HepG2 (cell line): Measurements from ENCODE around the gene AGPAT3. TPM values are rescaled to one million over a fixed set of nuclear protein-coding genes. Genes with fewer than 3 reads are reported as not detected.

ENCODE experiments used
- ATAC-seq: fragments of 200-7000 bp; cut with Tn5 transposase; 3 replicates; pipeline ENCODE4 v1.9.1; 2020; ENCODE audit warnings: mild to moderate bottlenecking, moderate library complexity
- BruUV-seq: library from RNA; stranded (reverse); fragments of 400-500 nt; replicated peaks from 2 replicates; lab custom pipeline; 2021; lab: Mats Ljungman, UMichigan
- CTCF ChIA-PET: fragments of 300-600 bp; formaldehyde crosslinking; extraction: SDS; loops from one replicate; lab custom pipeline; 2021; ENCODE audit warnings: low total read pairs, inconsistent platforms, low intra/inter-chr PET ratio; lab: Yijun Ruan, JAX
- POLR2A ChIA-PET: fragments of 350-600 bp; sonication (Branson Sonifier 250); formaldehyde crosslinking; loops from one replicate; lab custom pipeline; 2020; ENCODE audit warnings: antibody characterized with exemption, inconsistent platforms; lab: Yijun Ruan, JAX
- DNase-seq: peaks from one replicate; pipeline ENCODE4 v3.0.0-alpha.2; 2015; ENCODE audit warnings: low spot score
- FAIRE-seq: peaks from 3 replicates; lab custom pipeline; 2011; peaks lifted over from hg19 to GRCh38; lab: Jason Lieb, UNC
- H2AFZ ChIP-seq: one replicate; pipeline ENCODE4 v1.6.1; 2011; ENCODE audit warnings: low read length, inconsistent platforms
- H3K27ac ChIP-seq: fragments of 300-600 bp; 3 replicates; pipeline ENCODE4 v1.8.0; 2011; ENCODE audit warnings: mixed run types, mild to moderate bottlenecking, mixed read lengths, low read length, inconsistent platforms; ENCODE audit not compliant: insufficient read depth; ENCODE audit errors: extremely low read length
- H3K27me3 ChIP-seq, 2 experiments: fragments of 200-600 bp in 1 of 2; 2 replicates in 1 of 2; 3 replicates in 1 of 2; pipeline versions ENCODE4 v1.6.0 to v1.8.0; 2011; ENCODE audit warnings: low read length in 2 of 2, mild to moderate bottlenecking in 2 of 2, moderate library complexity in 2 of 2, inconsistent platforms in 1 of 2; ENCODE audit not compliant: insufficient read depth in 2 of 2, control insufficient read depth in 1 of 2
- H3K36me3 ChIP-seq, 2 experiments: fragments of 200-600 bp in 1 of 2; replicated peaks in 1 of 2; 2 replicates in 1 of 2; 3 replicates in 1 of 2; pipeline versions ENCODE4 v1.5.1 to v1.8.0; 2011; ENCODE audit warnings: low read length in 2 of 2, inconsistent platforms in 1 of 2; ENCODE audit not compliant: insufficient read depth in 2 of 2, control insufficient read depth in 1 of 2
- H3K4me1 ChIP-seq: 2 replicates; pipeline ENCODE4 v1.5.1; 2012; ENCODE audit warnings: low read length, inconsistent platforms; ENCODE audit not compliant: insufficient read depth
- H3K4me2 ChIP-seq: 2 replicates; pipeline ENCODE4 v1.6.0; 2011; ENCODE audit warnings: low read depth, low read length, inconsistent platforms
- H3K4me3 ChIP-seq, 3 experiments: fragments of 200-600 bp in 1 of 3; sonication (generic), shearing (Covaris generic) in 1 of 3; replicated peaks in 1 of 3; 2 replicates each; pipeline ENCODE4 v1.5.1; 2011 to 2016; ENCODE audit warnings: low read length in 3 of 3, inconsistent platforms in 2 of 3, low read depth in 2 of 3, mild to moderate bottlenecking in 2 of 3, control low read depth in 1 of 3, mixed read lengths in 1 of 3; ENCODE audit not compliant: insufficient read depth in 1 of 3
- H3K79me2 ChIP-seq: one replicate; pipeline ENCODE4 v1.6.1; 2011; ENCODE audit warnings: low read length, inconsistent platforms; ENCODE audit not compliant: insufficient read depth
- H3K9ac ChIP-seq: 2 replicates; pipeline ENCODE4 v1.6.0; 2011; ENCODE audit warnings: mild to moderate bottlenecking, low read depth, low read length, inconsistent platforms; ENCODE audit not compliant: insufficient read depth
- H3K9me3 ChIP-seq: 2 replicates; pipeline ENCODE4 v1.5.1; 2012; ENCODE audit warnings: mild to moderate bottlenecking, low read length
- H4K20me1 ChIP-seq: 2 replicates; pipeline ENCODE4 v1.6.0; 2011; ENCODE audit warnings: inconsistent platforms, mild to moderate bottlenecking, low read length, moderate library complexity; ENCODE audit not compliant: insufficient read depth
- AGO2 ChIP-seq: fragments of 200-400 bp; formaldehyde crosslinking; optimal IDR thresholded peaks from 2 replicates; pipeline ENCODE3; 2017; ENCODE audit warnings: mild to moderate bottlenecking, low read depth, low read length, moderate library complexity
- TCF12 ChIP-seq, 2 experiments: fragments of 450-650 bp in 1 of 2; sonication (generic) in 1 of 2; formaldehyde crosslinking in 1 of 2; IDR thresholded peaks; 2 replicates each; pipeline versions ENCODE4 v1.6.1 to v1.8.0; 2017 to 2022; ENCODE audit warnings: antibody characterized with exemption in 1 of 2, mild to moderate bottlenecking in 1 of 2, missing genetic modification reagents in 1 of 2, moderate library complexity in 1 of 2
- ZMYM2 ChIP-seq: sonication (generic); formaldehyde crosslinking; IDR thresholded peaks from 2 replicates; pipeline ENCODE4 v1.8.0; 2022; ENCODE audit warnings: mild to moderate bottlenecking, missing genetic modification reagents
- ZNF160 ChIP-seq: sonication (generic); formaldehyde crosslinking; IDR thresholded peaks from 2 replicates; pipeline ENCODE4 v1.8.0; 2022; ENCODE audit warnings: mild to moderate bottlenecking, inconsistent platforms, missing genetic modification reagents
- ZNF687 ChIP-seq: sonication (generic); formaldehyde crosslinking; IDR thresholded peaks from 2 replicates; pipeline ENCODE4 v1.5.1; 2020; ENCODE audit warnings: mild to moderate bottlenecking, missing genetic modification reagents, moderate library complexity
- ZNF7 ChIP-seq: IDR thresholded peaks from 2 replicates; pipeline ENCODE4 v1.6.1; 2016; ENCODE audit warnings: missing biosample characterization, missing genetic modification reagents
- WGBS: methylation state at CpG from one replicate; pipeline ENCODE4 v1.1.6; 2017; ENCODE audit warnings: low lambda C conversion rate; 5-methylcytosine and 5-hydroxymethylcytosine counted together
- in situ Hi-C: cut with HindIII; loops from 2 replicates; pipeline ENCODE4 v1.10.0; 2017; ENCODE audit warnings: low pct_unique_long_range_greater_than_20kb; ENCODE audit not compliant: extremely low pct_ligation_motif_present
- intact Hi-C: fragments of 100-400 bp; cut with micrococcal nuclease; formaldehyde crosslinking; loops from one replicate; pipeline ENCODE4 v1.10.0; 2022; ENCODE audit not compliant: unreplicated experiment
- polyA plus RNA-seq, 8 experiments: library from polyadenylated mRNA; depleted of rRNA in 3 of 8; stranded (reverse) in 7 of 8; unstranded in 1 of 8; fragments of >200 nt; fragmentation: Illumina TruSeq in 4 of 8; extraction: Trizol in 4 of 8; gene quantifications; 2 replicates each; pipeline versions ENCODE4 v1.2.1 to v1.2.3, GENCODE V29; 2011 to 2016; ENCODE audit warnings: low read depth in 4 of 8, missing spikeins in 1 of 8, mixed read lengths in 1 of 8; ENCODE audit not compliant: insufficient read depth in 1 of 8
- total RNA-seq, 5 experiments: library from RNA; depleted of rRNA; stranded (reverse); fragments of >200 nt; fragmentation: Illumina TruSeq; extraction: Trizol; gene quantifications; 2 replicates each; pipeline ENCODE4 v1.2.3, GENCODE V29; 2016; ENCODE audit warnings: low read depth in 1 of 5

Gene AGPAT3
- total and polyA plus RNA-seq, 2 of the 13 experiments (the other 11 are each of a cell fraction or from before 2014, with no cell fraction given): 32.2 to 54.4 TPM

- FAIRE-seq: no peak
Measured at GRCh38 chr21:43970551-43970950, 105.5 kb downstream of the AGPAT3 start.

GRCh38 chr21:43971201-43971991 is 106.4 kb downstream of the AGPAT3 start:
- H3K4me3 ChIP-seq: no peak overlapping the region
- no peaks in the 10 kb centered on the region for H3K27me3 ChIP-seq
- 94% methylated on average over 23 of the region's 29 CpGs for WGBS
- no peak overlapping the region for H3K4me2 ChIP-seq
- in situ Hi-C loops: no loop called here
- no peak overlapping the region for H2AFZ ChIP-seq
- peaks cover 13 to 40% of the 10 kb centered on the region in 2 experiments for H3K36me3 ChIP-seq
- intact Hi-C loops: no loop called here
- no peak for FAIRE-seq
- 0 out of 2 replicates have a peak, but pooled peaks have one; percentile 3 for TF ChIP-seq ZNF687 (CRISPR knock-in tag)
- TF ChIP-seq ZNF7 (CRISPR knock-in tag): no peak
- no peak for TF ChIP-seq TCF12 (IDR thresholded peaks at IDR 0.05)
- TF ChIP-seq TCF12 (CRISPR knock-in tag; IDR thresholded peaks at IDR 0.05): no peak
- TF ChIP-seq AGO2: peak; percentile 43
- TF ChIP-seq, all 625 proteins: peak for 2
- Histone ChIP-seq H3K27ac (no peak overlapping the region), H3K9me3 (no peaks in the 10 kb centered on the region), H3K79me2 (no peaks in the 10 kb centered on the region), H4K20me1 (no peaks in the 10 kb centered on the region), H3K4me1 (peaks cover 17% of the 10 kb centered on the region), H3K9ac (no peak overlapping the region)
- POLR2A ChIA-PET: no interaction called here
- ATAC-seq (no peak), DNase-seq (no peak)
- BruUV-seq: no TSS peak
- CTCF ChIA-PET: no interaction called here

More at GRCh38 chr21:43970551-43970950, 105.5 kb downstream of the AGPAT3 start:
- no TSS peak for BruUV-seq
- ATAC-seq: no peak
- Histone ChIP-seq H3K4me3 (no peak overlapping the region), H2AFZ (no peak overlapping the region), H4K20me1 (no peaks in the 10 kb centered on the region), H3K4me1 (peaks cover 17% of the 10 kb centered on the region), H3K9ac (no peak overlapping the region)
- DNase-seq: no peak
- TF ChIP-seq ZMYM2 (CRISPR knock-in tag): no peak
- TF ChIP-seq ZNF160 (CRISPR knock-in tag): no peak
- TF ChIP-seq, all 625 proteins: peak for 0
- Histone ChIP-seq H3K4me2 (no peak overlapping the region), H3K36me3 (peaks cover 13 to 46% of the 10 kb centered on the region in 2 experiments), H3K9me3 (no peaks in the 10 kb centered on the region), H3K27me3 (no peaks in the 10 kb centered on the region), H3K27ac (no peak overlapping the region), H3K79me2 (no peaks in the 10 kb centered on the region)
- in situ Hi-C loops: no loop called here
- intact Hi-C loops: no loop called here
- ChIA-PET POLR2A (no interaction called here), CTCF (no interaction called here)
- 98% methylated on average over 11 of the region's 18 CpGs for WGBS
